ENCODE data around the gene FZR1.

Gene FZR1

GRCh38 chr19:3519126-3519525 is 13.0 kb downstream of the FZR1 start:
- TF ChIP-seq CTCF (IDR thresholded peaks at IDR 0.05; ENCODE audit: extremely low read depth, insufficient read depth, missing control alignments) = no peak
- DNase-seq (ENCODE audit: low spot score) = no peak
- in situ Hi-C loops (cut with MboI; ENCODE audit: low pct_unique_long_range_greater_than_20kb, low sequenced_read_pairs, unreplicated experiment) = no loop called here

- in situ Hi-C loops (cut with MboI; ENCODE audit: low pct_unique_long_range_greater_than_20kb, low sequenced_read_pairs, unreplicated experiment) = no loop called here
- no peak for TF ChIP-seq CTCF (IDR thresholded peaks at IDR 0.05; ENCODE audit: extremely low read depth, insufficient read depth, missing control alignments)
- DNase-seq (ENCODE audit: low spot score) = no peak
Measured at GRCh38 chr19:3520166-3521103, 14.3 kb downstream of the FZR1 start.

GRCh38 chr19:3521104-3521445 is 15.0 kb downstream of the FZR1 start:
- TF ChIP-seq CTCF (IDR thresholded peaks at IDR 0.05; ENCODE audit: extremely low read depth, insufficient read depth, missing control alignments) = no peak
- no peak for DNase-seq (ENCODE audit: low spot score)
- in situ Hi-C loops (cut with MboI; ENCODE audit: low pct_unique_long_range_greater_than_20kb, low sequenced_read_pairs, unreplicated experiment) = no loop called here

- no peak for DNase-seq (ENCODE audit: low spot score)
- in situ Hi-C loops (cut with MboI; ENCODE audit: low pct_unique_long_range_greater_than_20kb, low sequenced_read_pairs, unreplicated experiment) = no loop called here
- TF ChIP-seq CTCF (IDR thresholded peaks at IDR 0.05; ENCODE audit: extremely low read depth, insufficient read depth, missing control alignments) = no peak
Measured at GRCh38 chr19:3522421-3523360, 16.6 kb downstream of the FZR1 start.

- no peak for DNase-seq (ENCODE audit: low spot score)
- no peak for TF ChIP-seq CTCF (IDR thresholded peaks at IDR 0.05; ENCODE audit: extremely low read depth, insufficient read depth, missing control alignments)
- in situ Hi-C loops (cut with MboI; ENCODE audit: low pct_unique_long_range_greater_than_20kb, low sequenced_read_pairs, unreplicated experiment) = no loop called here
Measured at GRCh38 chr19:3523361-3524077, 17.4 kb downstream of the FZR1 start.
